HG02885 (cell line): ENCODE results near the gene RAB43.

Experiments used
- ATAC-seq: cut with Tn5 transposase; IDR thresholded peaks from one replicate; pipeline ENCODE4 v1.9.1; 2021; ENCODE audit warnings: mild to moderate bottlenecking; ENCODE audit not compliant: unreplicated experiment, poor library complexity

RAB43 gene

DNA sequence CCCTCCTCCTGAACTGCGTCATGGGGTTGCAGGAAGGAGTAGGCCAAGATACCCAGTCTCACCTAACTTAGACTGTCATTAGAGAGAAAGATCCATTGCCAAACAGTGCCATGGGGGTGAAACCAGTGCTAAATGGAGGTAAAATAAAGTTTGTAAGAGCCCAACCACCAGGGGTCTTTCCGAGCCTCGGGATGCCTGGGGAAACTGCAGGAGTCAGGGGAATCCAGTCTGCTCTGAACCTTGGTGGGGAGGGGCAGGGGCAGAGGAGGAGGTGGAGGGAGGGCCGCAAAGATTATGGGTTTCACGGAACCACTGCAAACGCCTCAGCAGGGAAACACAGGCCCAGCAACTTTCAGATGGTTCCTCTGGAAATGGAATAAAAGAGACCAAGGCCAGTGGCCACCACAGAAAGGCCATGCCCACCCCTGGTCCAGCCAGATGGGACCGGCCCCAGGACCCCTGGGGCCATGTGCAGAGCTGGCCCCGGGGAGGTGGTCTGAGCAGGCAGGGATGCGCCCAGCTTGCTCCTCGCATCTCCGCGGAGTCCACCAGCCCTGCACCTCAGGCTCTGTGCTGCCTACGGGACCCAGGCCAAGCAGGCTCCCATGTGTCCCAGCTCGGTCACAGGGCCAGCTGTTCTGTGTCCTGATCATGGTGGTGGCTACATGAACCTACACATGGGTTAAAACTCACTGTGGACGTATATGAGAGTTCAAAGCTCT, 80.9 kb downstream of the RAB43 start:
- ATAC-seq, result no peak

- ATAC-seq, result no peak
These were observed 81.6 kb downstream of the RAB43 start for GRCh38 chr3:129040039-129040336.

GRCh38 chr3:129039271-129040038, 82.1 kb downstream of the RAB43 start:
- ATAC-seq, result no peak

DNA sequence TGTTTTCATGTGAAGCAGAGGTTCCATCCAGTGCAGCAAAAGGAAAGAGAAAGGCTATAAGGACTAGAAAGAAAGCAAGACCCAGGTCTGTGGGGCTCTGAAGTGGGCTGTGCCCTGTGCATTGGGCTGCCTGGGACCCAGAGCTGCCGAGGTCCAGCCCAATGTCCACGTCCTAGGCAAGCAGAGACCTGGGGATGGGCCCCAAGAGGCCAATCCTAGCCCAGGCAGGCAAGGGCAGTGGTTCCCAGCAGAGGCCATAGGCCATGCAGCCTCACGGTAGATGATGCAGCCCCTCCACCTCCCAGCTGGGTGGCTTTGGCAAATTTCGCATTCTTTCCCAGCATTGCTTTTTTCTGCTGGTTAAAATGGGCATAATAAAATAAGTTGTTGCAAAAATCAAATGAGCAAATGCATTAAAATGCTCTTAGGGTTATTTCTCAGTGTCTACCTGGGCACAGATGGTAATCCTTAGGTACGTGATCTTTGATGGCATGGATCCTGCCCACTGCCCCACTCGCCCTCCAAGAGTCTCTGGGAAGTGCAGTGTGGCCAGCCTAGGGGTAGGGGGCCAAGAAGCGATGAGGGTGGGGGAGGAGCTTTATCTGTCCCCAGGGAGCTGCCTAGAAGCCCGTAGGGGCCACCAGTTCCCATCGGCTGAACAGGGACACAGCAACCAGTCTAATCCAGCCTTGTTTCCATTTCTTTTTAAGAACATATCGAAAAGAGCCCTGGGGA, 83.3 kb downstream of the RAB43 start:
- ATAC-seq, result no peak
